Vagina (tissue), 2 donors: ENCODE results near the gene MRPL20. TPM values are rescaled to one million over a fixed set of nuclear protein-coding genes. Genes with fewer than 3 reads are reported as not detected.
"Not testable (repeated sequence)": the region's sequence is repeated elsewhere in the genome, so short reads cannot be mapped to it uniquely, and the experiment has no call there.

Source experiments
- DNase-seq, 2 donors: peaks; one replicate each; pipeline ENCODE4 v3.0.0-alpha.2; 2017; ENCODE audit errors: extremely low spot score in 2 of 2
- H3K27ac ChIP-seq: fragments of 200-600 bp; sonication (generic); one replicate; pipeline ENCODE4 v1.5.1; 2019
- H3K27me3 ChIP-seq: fragments of 200-600 bp; sonication (generic); one replicate; pipeline ENCODE4 v1.5.1; 2019
- H3K36me3 ChIP-seq, 2 donors: fragments of 200-600 bp; sonication (generic); one replicate each; pipeline ENCODE4 v1.5.1; 2017 to 2019
- H3K4me1 ChIP-seq: fragments of 200-600 bp; sonication (generic); one replicate; pipeline ENCODE4 v1.5.1; 2019
- H3K4me3 ChIP-seq, 2 donors: fragments of 200-600 bp; sonication (generic); 1 replicate in 1 of 2; 2 replicates in 1 of 2; pipeline ENCODE4 v1.5.1; 2016 to 2019
- H3K9me3 ChIP-seq: fragments of 200-600 bp; sonication (generic); one replicate; pipeline ENCODE4 v1.5.1; 2019
- POLR2A ChIP-seq, 2 donors: fragments of 450-650 bp; IDR thresholded peaks; one replicate each; pipeline ENCODE4 v1.6.1; 2017; ENCODE audit warnings: antibody characterized with exemption in 2 of 2, mild to moderate bottlenecking in 2 of 2, moderate library complexity in 2 of 2
- POLR2AphosphoS5 ChIP-seq, 2 donors: sonication (generic); formaldehyde crosslinking; IDR thresholded peaks; one replicate each; pipeline ENCODE4 v1.9.0; 2017; ENCODE audit warnings: antibody characterized with exemption in 2 of 2, mild to moderate bottlenecking in 2 of 2, low read depth in 1 of 2; ENCODE audit not compliant: insufficient read depth in 1 of 2
- intact Hi-C: fragments of 100-400 bp; cut with DNase I; formaldehyde crosslinking; loops from one replicate; pipeline ENCODE4 v1.15.1; 2023
- total RNA-seq: library from RNA; depleted of rRNA; stranded (reverse); fragments of >200 nt; gene quantifications from one replicate; pipeline ENCODE4 v1.2.3, GENCODE V29; 2016
- TF ChIP-seq, protein P1 (sequence below), 3 experiments: fragments of 450-650 bp in 2 of 3; fragments of 200-600 bp in 1 of 3; sonication (generic) in 1 of 3; IDR thresholded peaks; one replicate each; pipeline ENCODE4 v1.5.1; 2017 to 2019; ENCODE audit warnings: antibody characterized with exemption in 3 of 3, mild to moderate bottlenecking in 2 of 3, moderate library complexity in 2 of 3

Gene MRPL20
- total RNA-seq, 1 donor from 2014 or later, result 84.2 TPM

DNA sequence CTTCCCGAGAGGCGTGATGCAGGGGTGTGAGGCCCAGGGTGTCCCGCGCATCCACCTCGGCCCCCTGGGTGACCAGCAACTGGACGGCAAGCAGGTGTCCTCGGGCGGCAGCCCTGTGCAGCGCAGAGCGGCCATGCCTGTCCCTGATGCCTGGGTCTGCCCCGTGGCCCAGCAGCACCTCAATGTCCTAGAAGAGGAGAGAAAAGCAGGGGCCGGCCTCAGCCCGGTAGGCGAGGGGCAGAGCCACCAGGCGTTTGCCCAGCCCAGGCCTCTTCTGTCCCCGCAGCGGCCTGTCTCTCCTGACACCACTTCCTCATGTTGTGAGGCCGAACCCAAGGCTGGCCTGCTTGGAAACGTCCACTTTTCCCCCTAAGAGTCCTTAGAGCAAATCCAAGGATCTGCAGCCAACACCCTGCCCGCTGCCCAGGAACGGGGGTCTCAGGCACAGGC, 12.3 kb upstream of the MRPL20 start:
- no peak for DNase-seq
- TF ChIP-seq POLR2A (IDR thresholded peaks at IDR 0.05) (no peak), POLR2AphosphoS5 (IDR thresholded peaks at IDR 0.05; ENCODE audit: insufficient read depth in 1 of 2, low read depth in 1 of 2) (no peak)
- TF ChIP-seq, protein P1, sequence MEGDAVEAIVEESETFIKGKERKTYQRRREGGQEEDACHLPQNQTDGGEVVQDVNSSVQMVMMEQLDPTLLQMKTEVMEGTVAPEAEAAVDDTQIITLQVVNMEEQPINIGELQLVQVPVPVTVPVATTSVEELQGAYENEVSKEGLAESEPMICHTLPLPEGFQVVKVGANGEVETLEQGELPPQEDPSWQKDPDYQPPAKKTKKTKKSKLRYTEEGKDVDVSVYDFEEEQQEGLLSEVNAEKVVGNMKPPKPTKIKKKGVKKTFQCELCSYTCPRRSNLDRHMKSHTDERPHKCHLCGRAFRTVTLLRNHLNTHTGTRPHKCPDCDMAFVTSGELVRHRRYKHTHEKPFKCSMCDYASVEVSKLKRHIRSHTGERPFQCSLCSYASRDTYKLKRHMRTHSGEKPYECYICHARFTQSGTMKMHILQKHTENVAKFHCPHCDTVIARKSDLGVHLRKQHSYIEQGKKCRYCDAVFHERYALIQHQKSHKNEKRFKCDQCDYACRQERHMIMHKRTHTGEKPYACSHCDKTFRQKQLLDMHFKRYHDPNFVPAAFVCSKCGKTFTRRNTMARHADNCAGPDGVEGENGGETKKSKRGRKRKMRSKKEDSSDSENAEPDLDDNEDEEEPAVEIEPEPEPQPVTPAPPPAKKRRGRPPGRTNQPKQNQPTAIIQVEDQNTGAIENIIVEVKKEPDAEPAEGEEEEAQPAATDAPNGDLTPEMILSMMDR (IDR thresholded peaks at IDR 0.05), result no peak
- H3K27me3 ChIP-seq, result no peaks in the 10 kb centered on the region
- no peaks in the 10 kb centered on the region for H3K36me3 ChIP-seq
- H3K27ac ChIP-seq, result peak overlapping the region; percentile 70
- peaks cover 40% of the 10 kb centered on the region for H3K4me1 ChIP-seq
- intact Hi-C loops, result no loop called here
- peak overlapping the region; percentile 40 to 56 for H3K4me3 ChIP-seq
- H3K9me3 ChIP-seq, result no peaks in the 10 kb centered on the region

DNA sequence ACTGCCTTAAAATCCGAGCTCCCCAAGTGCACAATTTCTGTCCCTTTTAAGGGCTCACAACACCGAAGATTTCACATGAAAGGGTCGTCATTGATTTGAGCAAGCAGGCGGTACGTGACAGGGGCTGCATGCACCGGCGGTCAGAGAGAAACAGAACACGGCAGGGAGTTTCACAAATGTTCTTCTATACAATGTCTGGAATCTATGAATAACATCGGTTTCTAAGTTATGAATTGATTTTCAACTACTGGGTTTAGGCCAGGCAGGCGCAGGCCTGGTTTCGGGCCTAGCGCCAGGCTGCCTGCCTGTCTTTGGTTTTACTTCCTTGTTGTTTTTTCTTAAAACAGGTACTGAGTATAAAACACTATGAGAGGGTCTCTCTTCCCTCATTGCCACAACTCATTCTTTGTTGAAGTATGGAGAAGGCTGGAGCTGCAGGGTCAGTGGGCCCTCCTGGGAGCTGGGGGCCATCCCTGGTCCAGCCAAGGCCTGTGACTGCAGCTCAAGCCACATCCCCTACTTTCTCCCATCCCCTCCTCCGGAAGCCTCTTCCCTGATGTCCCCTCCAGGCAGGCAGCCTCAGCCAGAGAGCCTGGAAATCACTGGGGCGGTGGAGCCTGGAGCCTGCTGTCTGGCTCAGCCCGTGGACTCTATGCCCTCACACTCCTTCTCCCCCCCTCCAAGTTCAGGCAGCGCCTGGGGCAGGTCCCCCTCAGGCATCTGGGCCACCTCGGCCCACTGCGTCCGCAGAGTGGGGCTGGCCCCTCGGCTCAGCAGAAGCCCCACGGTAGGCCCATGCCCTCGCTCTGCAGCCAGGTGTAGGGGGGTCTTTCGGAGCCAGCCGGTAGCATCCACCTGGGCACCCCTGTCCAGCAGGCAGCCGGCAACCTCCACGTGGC, 11.6 kb upstream of the MRPL20 start:
- TF ChIP-seq, protein P1 (IDR thresholded peaks at IDR 0.05), result no peak
- Histone ChIP-seq H3K4me1 (peaks cover 40% of the 10 kb centered on the region), H3K4me3 (no peak overlapping the region), H3K9me3 (no peaks in the 10 kb centered on the region), H3K27me3 (no peaks in the 10 kb centered on the region), H3K27ac (peak overlapping the region; percentile 70), H3K36me3 (no peaks in the 10 kb centered on the region)
- intact Hi-C loops, result no loop called here
- no peak for DNase-seq

DNA sequence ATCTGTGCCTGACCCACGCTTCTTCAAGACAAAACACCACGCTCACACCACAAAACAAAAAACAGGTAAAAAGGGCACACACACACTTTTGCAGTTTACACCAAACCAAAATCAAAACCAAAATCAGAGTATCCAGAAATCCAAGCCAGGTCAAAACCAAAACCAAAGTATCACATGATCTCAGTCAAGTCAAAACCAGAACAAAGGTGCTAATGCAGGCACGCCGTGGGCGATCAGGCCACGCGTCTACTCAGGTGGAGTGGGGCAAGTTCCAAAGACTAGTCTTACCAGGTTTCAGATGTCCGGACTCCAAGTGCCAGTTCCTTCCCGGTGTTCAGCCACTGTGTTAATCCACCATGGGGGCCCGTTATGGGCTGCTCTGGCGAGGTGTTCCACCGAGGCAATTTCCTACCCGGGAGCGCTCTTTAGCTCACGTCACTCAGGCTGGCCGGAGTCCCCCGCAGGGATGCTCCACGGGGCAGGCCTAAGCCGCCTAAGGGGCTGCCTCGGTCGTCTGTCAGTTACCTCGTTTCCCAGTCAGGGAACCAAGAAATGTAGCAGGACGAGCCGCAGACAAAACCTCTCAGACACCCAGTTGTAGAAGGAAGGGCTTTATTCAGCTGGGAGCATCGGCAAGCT, 10.9 kb upstream of the MRPL20 start:
- not testable (repeated sequence) for H3K4me3 ChIP-seq

DNA sequence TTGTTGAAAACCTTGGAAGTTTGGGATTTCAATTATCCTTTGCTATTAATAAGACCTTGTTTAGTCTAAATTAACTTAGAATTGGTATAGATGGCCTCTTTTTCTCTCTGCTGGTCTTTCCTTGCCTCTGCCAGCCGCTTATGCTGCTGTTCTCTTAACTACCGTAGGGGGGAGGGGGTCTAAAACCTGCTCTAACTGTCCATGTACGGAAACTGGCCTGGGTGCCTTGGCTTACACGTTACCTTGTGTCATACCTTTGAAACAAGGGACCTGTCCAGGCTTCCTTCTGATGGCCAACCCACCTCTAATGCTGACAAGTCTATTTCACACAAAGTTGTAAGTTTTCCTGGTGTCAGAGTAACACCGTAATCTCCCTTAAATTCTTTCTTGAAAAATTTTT, 10.3 kb upstream of the MRPL20 start:
- H3K27me3 ChIP-seq, DNase-seq, H3K9me3 ChIP-seq, H3K4me3 ChIP-seq, intact Hi-C loops, H3K36me3 ChIP-seq, H3K27ac ChIP-seq: not testable (repeated sequence)
- H3K4me1 ChIP-seq, result peaks cover 36% of the 10 kb centered on the region

More for the DNA sequence above, 10.9 kb upstream of the MRPL20 start:
- H3K9me3 ChIP-seq, H3K27me3 ChIP-seq, H3K36me3 ChIP-seq, DNase-seq, intact Hi-C loops: not testable (repeated sequence)
- Histone ChIP-seq H3K27ac (peak overlapping the region; percentile 10), H3K4me1 (peaks cover 40% of the 10 kb centered on the region)
- peak in 1 of 2 donors; percentile 13 for TF ChIP-seq POLR2AphosphoS5 (IDR thresholded peaks at IDR 0.05; ENCODE audit: insufficient read depth in 1 of 2, low read depth in 1 of 2)

DNA sequence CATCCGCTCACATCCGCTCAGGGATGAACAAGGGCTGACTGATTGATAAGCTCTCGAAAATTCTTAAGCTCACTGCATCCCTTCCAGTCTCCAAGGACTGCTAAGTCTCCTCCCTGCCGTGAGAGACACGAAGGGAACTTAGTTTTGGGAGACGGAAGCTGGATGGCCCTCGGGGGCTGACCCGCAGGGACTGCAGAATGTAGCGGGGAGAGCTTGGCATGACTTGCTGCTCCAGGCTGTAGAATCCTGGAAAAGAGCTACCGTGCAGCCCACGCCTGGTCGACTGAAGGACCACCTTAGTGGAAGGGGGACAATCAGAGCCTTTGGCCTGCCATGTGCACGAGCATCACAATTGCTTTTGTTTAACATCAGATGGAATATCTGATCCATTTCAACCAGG, 8.7 kb upstream of the MRPL20 start:
- Histone ChIP-seq H3K4me1 (peaks cover 19% of the 10 kb centered on the region), H3K27me3 (no peaks in the 10 kb centered on the region), H3K9me3 (no peaks in the 10 kb centered on the region), H3K27ac (no peak overlapping the region), H3K36me3 (no peaks in the 10 kb centered on the region), H3K4me3 (no peak overlapping the region)
- no peak for DNase-seq
- intact Hi-C loops, result no loop called here
- no peak for TF ChIP-seq POLR2AphosphoS5 (IDR thresholded peaks at IDR 0.05; ENCODE audit: insufficient read depth in 1 of 2, low read depth in 1 of 2)
- no peak for TF ChIP-seq POLR2A (IDR thresholded peaks at IDR 0.05)
- TF ChIP-seq, protein P1 (IDR thresholded peaks at IDR 0.05), result no peak

DNA sequence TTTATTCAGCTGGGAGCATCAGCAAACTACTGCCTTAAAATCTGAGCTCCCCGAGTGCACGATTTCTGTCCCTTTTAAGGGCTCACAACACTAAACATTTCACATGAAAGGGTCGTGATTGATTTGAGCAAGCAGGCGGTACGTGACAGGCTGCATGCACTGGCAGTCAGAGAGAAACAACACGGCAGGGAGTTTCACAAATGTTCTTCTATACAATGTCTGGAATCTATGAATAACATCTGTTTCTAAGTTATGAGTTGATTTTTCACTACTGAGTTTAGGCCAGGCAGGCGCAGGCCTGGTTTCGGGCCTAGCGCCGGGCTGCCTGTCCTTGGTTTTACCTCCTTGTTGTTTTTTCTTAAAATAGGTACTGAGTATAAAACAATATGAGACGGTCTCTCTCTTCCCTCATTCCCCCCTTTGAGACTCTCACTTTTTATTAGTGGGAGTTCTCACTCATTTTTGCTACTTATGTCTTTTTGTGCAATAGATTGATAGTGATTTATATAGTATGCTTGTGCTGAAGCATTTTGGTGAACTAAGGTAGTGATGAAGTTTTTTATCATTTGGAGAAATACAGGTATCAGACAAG, 5.3 kb upstream of the MRPL20 start:
- H3K36me3 ChIP-seq, H3K27ac ChIP-seq, H3K27me3 ChIP-seq, H3K4me3 ChIP-seq, H3K9me3 ChIP-seq, intact Hi-C loops, DNase-seq: not testable (repeated sequence)
- peaks cover 13% of the 10 kb centered on the region for H3K4me1 ChIP-seq
